ENCODE data around the gene TMEM60. TPM values are rescaled to one million over a fixed set of nuclear protein-coding genes. Genes with fewer than 3 reads are reported as not detected.
"Not testable (repeated sequence)": the region's sequence is repeated elsewhere in the genome, so short reads cannot be mapped to it uniquely, and the experiment has no call there.

TMEM60 gene
- total and polyA plus RNA-seq, 2 donors from 2014 or later, result 11.9 to 32.4 TPM

GRCh38 chr7:77791336-77791735 lies 6.9 kb downstream of the TMEM60 start:
- no peaks in the 10 kb centered on the region for H3K9me3 ChIP-seq (ENCODE audit: control insufficient read depth in 2 of 3, insufficient read depth in 1 of 3, low read length in 3 of 3)
- no peaks in the 10 kb centered on the region for H3K27me3 ChIP-seq (ENCODE audit: control insufficient read depth, insufficient read depth, low read length)
- no peak overlapping the region for H3K4me3 ChIP-seq (ENCODE audit: low read length in 3 of 3)
- intact Hi-C loops (cut with DNase I), result no loop called here
- H3K27ac ChIP-seq (ENCODE audit: low read depth in 2 of 2, low read length in 2 of 2), result no peak overlapping the region
- TF ChIP-seq CTCF (IDR thresholded peaks at IDR 0.05; ENCODE audit: borderline replicate concordance, extremely low read depth, insufficient read depth), result no peak
- no peaks in the 10 kb centered on the region for H3K4me1 ChIP-seq (ENCODE audit: control insufficient read depth in 2 of 3, insufficient read depth in 2 of 3, low read depth in 1 of 3, low read length in 3 of 3)
- peaks cover 0 to 2% (median 0%) of the 10 kb centered on the region in 3 donors for H3K36me3 ChIP-seq (ENCODE audit: control insufficient read depth in 2 of 3, insufficient read depth in 3 of 3, low read length in 3 of 3)
- no peak overlapping the region for H3K9ac ChIP-seq (ENCODE audit: low read length in 3 of 3)
- no peak for FAIRE-seq
- DNase-seq, result no peak

- TF ChIP-seq CTCF (IDR thresholded peaks at IDR 0.05; ENCODE audit: borderline replicate concordance, extremely low read depth, insufficient read depth), result no peak
- Histone ChIP-seq H3K9ac (ENCODE audit: low read length in 3 of 3) (no peak overlapping the region), H3K27me3 (ENCODE audit: control insufficient read depth, insufficient read depth, low read length) (no peaks in the 10 kb centered on the region), H3K9me3 (ENCODE audit: control insufficient read depth in 2 of 3, insufficient read depth in 1 of 3, low read length in 3 of 3) (no peaks in the 10 kb centered on the region), H3K27ac (ENCODE audit: low read depth in 2 of 2, low read length in 2 of 2) (no peak overlapping the region), H3K36me3 (ENCODE audit: control insufficient read depth in 2 of 3, insufficient read depth in 3 of 3, low read length in 3 of 3) (no peaks in the 10 kb centered on the region), H3K4me1 (ENCODE audit: control insufficient read depth in 2 of 3, insufficient read depth in 2 of 3, low read depth in 1 of 3, low read length in 3 of 3) (no peaks in the 10 kb centered on the region), H3K4me3 (ENCODE audit: low read length in 3 of 3) (no peak overlapping the region)
- FAIRE-seq (no peak), DNase-seq (no peak)
- intact Hi-C loops (cut with DNase I), result no loop called here
These were observed 9.8 kb downstream of the TMEM60 start for GRCh38 chr7:77788327-77788902.

- FAIRE-seq, result no peak
- Histone ChIP-seq H3K27me3 (ENCODE audit: control insufficient read depth, insufficient read depth, low read length) (no peaks in the 10 kb centered on the region), H3K36me3 (ENCODE audit: control insufficient read depth in 2 of 3, insufficient read depth in 3 of 3, low read length in 3 of 3) (no peaks in the 10 kb centered on the region), H3K4me1 (ENCODE audit: control insufficient read depth in 2 of 3, insufficient read depth in 2 of 3, low read depth in 1 of 3, low read length in 3 of 3) (no peaks in the 10 kb centered on the region), H3K4me3 (ENCODE audit: low read length in 3 of 3) (no peak overlapping the region), H3K27ac (ENCODE audit: low read depth in 2 of 2, low read length in 2 of 2) (no peak overlapping the region), H3K9ac (ENCODE audit: low read length in 3 of 3) (no peak overlapping the region), H3K9me3 (ENCODE audit: control insufficient read depth in 2 of 3, insufficient read depth in 1 of 3, low read length in 3 of 3) (no peaks in the 10 kb centered on the region)
- no peak for TF ChIP-seq CTCF (IDR thresholded peaks at IDR 0.05; ENCODE audit: borderline replicate concordance, extremely low read depth, insufficient read depth)
- DNase-seq, result no peak
- intact Hi-C loops (cut with DNase I), result no loop called here
These were observed 11.5 kb downstream of the TMEM60 start for GRCh38 chr7:77786741-77787140.

- no peak for FAIRE-seq
- H3K4me3 ChIP-seq (ENCODE audit: low read length in 3 of 3), result no peak overlapping the region
- intact Hi-C loops (cut with DNase I), result no loop called here
- H3K36me3 ChIP-seq (ENCODE audit: control insufficient read depth in 2 of 3, insufficient read depth in 3 of 3, low read length in 3 of 3), result no peaks in the 10 kb centered on the region
- no peak for TF ChIP-seq CTCF (IDR thresholded peaks at IDR 0.05; ENCODE audit: borderline replicate concordance, extremely low read depth, insufficient read depth)
- no peak overlapping the region for H3K9ac ChIP-seq (ENCODE audit: low read length in 3 of 3)
- DNase-seq, result no peak
- no peaks in the 10 kb centered on the region for H3K9me3 ChIP-seq (ENCODE audit: control insufficient read depth in 2 of 3, insufficient read depth in 1 of 3, low read length in 3 of 3)
- no peak overlapping the region for H3K27ac ChIP-seq (ENCODE audit: low read depth in 2 of 2, low read length in 2 of 2)
- no peaks in the 10 kb centered on the region for H3K4me1 ChIP-seq (ENCODE audit: control insufficient read depth in 2 of 3, insufficient read depth in 2 of 3, low read depth in 1 of 3, low read length in 3 of 3)
- no peaks in the 10 kb centered on the region for H3K27me3 ChIP-seq (ENCODE audit: control insufficient read depth, insufficient read depth, low read length)
These were observed 12.2 kb downstream of the TMEM60 start for GRCh38 chr7:77786018-77786417.

GRCh38 chr7:77784426-77784825 lies 13.8 kb downstream of the TMEM60 start:
- FAIRE-seq; H3K4me1 ChIP-seq (ENCODE audit: control insufficient read depth in 2 of 3, insufficient read depth in 2 of 3, low read depth in 1 of 3, low read length in 3 of 3); intact Hi-C loops (cut with DNase I); H3K27ac ChIP-seq (ENCODE audit: low read depth in 2 of 2, low read length in 2 of 2); H3K9me3 ChIP-seq (ENCODE audit: control insufficient read depth in 2 of 3, insufficient read depth in 1 of 3, low read length in 3 of 3); H3K9ac ChIP-seq (ENCODE audit: low read length in 3 of 3); H3K27me3 ChIP-seq (ENCODE audit: control insufficient read depth, insufficient read depth, low read length); H3K4me3 ChIP-seq (ENCODE audit: low read length in 3 of 3); DNase-seq; H3K36me3 ChIP-seq (ENCODE audit: control insufficient read depth in 2 of 3, insufficient read depth in 3 of 3, low read length in 3 of 3): not testable (repeated sequence)

All from kidney (tissue), 14 donors.